Femur (tissue), 1 donor: ENCODE data around the gene FANCC.

Experiments used
- DNase-seq: peaks from one replicate; pipeline ENCODE4 v3.0.0-alpha.2; 2017

The FANCC gene

DNA sequence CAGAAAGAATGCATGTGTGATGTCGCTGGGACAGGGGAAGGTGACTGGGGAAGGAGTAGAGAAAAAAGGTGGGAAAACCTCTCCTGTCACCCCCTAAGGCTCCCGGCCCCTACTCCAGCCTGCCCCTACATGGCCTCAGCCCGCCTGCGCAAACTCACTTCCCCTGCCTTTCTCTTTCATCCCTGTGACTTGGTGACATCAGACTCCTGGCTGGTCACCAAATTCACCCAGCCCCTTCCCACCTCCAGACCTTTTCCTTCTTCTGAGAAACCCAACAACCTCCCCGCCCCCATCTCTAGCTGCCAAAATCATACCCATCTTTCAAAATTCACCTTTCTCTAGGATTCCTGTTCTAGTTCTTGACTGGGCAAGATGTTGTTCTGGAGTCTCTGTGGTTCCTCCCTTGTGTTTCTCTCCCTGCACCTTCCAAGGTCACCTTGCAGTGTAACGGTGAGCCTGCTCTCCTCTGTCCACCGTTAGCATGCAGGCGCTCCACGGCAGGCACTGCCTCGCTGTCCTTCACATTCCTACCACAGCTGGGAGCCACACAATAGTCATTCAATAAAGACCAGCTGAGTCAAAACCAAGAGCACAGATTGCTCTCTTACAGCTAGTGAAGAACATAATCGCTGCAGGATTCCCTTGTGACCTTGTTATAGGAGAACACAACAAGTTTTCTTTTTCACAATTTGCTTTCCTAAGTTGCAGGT, 134.5 kb downstream of the FANCC start:
- DNase-seq: no peak

DNA sequence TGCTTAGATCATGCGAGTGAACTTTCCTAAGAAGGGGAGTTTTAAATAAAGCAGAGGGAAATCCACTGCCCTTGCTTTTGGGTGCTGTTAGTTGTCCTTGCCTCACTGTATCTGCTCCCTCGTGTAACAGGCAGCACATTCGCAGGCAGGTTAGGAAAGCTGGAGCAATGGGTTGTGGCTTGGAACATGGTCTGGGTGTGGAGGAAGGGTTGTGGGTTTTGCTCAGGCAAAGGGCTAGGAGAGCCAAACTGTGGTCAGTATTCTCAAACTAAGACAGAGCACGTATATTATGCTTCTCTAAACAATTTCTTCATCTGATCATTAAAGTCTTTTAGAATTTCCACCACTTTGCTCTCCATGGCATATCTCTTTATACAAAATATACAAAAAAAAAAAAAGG, 135.7 kb downstream of the FANCC start:
- no peak for DNase-seq

DNA sequence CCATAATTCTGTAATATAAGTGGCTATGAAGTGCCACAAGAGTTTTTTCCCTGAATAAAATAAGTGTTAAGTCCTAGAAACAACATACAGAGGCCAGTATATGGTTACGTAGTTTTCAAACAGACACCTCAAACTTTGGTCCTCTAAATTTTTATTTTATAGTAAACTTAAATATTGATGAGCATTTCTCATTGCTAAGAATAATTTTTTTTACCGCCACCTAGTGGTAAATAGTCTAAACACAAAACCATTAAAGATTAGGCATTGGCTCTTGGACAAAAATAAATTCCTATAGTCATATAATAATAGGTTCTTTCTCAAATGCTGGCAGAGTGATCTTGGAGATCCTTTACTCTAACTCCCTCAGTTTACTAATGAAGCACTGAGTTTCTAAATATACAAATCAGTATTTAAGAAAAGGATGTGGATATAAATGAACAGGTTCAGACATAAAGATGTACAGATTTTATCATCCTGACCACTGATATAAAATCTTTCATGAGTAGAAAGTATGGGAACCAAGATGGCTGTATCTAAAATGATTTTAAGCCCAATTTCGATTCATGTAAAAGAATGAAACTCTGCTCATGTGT, 136.2 kb downstream of the FANCC start:
- DNase-seq: no peak

DNA sequence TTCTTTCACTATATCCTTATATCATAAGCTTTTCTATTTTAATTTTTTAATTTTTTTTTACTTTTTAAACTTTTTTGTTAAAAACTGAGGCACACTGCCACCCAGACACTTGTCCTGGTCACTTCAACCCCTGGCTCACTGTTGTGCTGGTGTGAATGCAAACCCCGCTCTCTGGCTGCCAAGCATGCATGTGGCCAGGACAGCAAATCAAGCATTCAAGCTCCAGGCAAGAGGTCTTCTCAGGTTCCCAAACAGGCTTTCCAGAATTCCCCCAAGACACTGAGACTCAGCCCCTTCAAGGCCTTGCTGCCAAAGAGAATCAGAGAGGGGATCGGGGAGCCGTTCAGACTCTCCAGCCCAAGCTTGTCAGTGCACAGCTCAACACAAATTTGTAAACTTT, 139.9 kb downstream of the FANCC start:
- DNase-seq: no peak

DNA sequence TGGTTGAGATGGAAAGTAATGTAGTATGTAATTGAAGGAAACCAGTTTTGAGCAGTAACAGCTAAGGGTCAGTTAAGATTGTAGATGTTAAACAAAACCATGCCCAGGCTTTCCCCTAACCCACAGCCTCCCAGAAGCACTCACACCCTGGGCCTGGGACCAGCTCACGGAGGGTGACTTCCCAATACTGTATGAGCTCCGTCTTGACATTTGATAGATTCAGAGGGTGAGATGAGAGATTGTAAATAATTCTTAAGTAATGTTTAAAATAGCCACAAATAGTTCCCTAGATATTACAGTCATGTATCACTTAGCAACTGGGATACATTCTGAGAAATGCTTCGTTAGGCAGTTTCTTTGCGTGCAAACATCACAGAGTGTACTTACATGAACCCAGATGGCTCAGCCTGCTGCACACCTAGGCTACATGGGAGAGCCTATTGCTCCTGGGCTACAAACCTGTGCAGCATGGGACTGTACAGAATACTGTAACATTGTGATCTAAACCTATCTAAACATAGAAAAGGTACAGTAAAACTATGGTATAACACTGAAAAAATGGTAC, 140.7 kb downstream of the FANCC start:
- no peak for DNase-seq

DNA sequence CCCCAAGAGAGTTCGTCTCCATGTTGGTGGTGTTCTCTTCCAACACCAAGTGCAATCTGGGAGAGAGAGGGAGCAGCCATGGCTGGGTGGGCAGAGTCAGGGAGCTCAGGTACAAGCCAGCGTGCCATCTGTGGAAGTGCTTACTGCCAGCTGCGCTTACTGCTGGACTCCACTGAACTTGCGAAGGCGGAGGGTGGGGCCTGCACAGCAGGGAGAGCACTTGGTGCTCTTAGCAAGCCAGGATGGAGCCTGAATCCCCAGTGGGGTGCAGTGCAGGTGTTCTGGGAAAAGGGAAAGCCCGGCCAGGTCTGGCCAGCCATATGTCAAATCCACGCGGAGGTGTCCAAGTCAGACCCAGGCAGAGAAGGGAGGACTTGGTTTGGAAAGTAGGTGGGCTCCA, 142.0 kb downstream of the FANCC start:
- no peak for DNase-seq

DNA sequence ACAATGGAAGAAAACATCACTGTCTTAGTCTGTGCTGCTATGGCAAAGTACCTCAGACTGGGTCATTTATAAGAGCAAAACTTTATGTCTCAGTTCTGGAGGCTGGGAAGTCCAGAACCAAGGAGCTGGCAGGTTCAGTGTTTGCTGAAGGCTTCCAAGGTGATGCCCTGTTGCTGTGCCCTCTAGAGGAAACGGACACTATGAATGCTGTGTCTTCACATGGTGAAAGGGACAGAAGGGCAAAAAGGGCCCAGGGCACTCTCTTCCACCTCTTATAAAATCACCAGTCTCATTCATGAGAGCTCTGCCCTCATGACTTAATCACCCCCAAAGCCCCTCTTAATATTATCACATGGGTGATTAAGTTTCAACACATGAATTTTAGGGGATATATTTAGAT, 143.5 kb downstream of the FANCC start:
- DNase-seq: no peak

DNA sequence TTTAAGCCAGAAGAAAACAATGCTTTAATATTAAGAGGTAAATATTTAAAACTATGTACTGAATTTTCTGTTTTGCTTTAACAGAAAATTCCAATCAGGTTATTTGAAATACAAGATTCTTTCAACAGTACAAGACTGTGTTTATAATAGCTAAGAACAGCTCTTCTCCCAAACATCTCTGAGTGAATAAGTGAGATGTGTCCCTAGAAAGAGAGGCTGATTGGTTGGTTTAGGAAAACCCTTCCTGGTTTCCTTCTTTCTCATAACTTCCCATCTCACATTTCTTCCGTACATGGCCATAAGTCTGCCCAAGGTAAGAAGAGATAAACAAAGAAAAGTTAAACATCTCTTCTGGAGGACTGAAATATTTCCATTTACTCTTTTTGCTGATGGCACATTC, 145.9 kb downstream of the FANCC start:
- no peak for DNase-seq

DNA sequence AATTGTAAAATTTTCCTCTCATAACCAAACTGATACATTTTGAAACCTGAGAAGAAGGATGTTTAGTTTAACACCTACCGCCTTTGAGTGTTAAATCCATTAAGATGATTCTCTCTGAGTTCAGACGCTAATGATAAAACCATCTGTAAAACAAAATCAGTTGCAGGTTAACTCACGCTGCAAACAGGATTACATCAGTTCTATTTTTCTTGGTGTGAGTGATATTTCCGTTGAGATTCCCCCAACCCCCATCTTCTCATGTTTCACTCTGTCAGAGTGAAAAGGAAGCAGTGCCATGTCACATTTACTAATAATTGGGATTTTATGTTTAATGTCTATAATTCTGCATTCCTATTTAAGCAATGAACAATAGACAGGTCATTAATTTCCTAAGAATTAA, 146.5 kb downstream of the FANCC start:
- DNase-seq: no peak

DNA sequence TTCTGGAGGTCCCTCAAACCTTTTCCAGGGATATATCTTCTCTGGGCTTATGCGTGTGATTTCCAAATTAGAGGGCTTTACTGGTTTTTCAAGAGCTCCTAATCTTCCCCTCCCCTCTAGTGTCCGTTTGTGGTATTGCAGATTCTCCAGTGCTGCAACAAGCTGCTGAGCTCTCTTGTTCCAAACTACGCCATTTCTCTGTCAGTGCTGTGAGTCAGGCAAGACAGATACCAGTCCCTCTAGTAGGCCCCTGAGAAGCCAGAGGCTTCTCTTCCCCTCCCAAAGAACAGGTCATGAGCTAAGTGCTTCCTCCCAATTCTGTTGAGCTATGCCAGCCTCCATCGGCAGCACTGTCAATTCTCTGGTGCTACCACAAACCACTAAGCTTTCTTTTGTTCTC, 149.5 kb downstream of the FANCC start:
- DNase-seq: no peak

DNA sequence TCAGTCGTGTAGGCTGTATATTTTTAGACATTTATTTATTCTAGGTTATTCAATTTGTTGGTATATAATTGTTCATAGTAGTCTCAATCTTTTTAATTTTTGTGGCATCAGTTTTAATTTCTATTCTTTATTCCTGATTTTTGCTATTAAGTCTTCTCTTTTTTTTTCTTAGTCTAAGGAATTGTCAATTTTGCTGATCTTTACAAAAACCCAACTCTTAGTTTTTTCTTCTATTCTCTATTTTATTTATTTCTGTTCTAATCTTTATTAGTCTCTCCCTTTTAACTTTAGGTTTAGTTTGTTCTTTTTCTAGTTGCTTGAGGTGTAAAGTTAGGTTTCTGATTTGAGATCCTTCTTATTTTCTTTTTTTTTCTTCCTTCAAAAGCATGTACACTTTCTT, 152.5 kb downstream of the FANCC start:
- DNase-seq: no peak

DNA sequence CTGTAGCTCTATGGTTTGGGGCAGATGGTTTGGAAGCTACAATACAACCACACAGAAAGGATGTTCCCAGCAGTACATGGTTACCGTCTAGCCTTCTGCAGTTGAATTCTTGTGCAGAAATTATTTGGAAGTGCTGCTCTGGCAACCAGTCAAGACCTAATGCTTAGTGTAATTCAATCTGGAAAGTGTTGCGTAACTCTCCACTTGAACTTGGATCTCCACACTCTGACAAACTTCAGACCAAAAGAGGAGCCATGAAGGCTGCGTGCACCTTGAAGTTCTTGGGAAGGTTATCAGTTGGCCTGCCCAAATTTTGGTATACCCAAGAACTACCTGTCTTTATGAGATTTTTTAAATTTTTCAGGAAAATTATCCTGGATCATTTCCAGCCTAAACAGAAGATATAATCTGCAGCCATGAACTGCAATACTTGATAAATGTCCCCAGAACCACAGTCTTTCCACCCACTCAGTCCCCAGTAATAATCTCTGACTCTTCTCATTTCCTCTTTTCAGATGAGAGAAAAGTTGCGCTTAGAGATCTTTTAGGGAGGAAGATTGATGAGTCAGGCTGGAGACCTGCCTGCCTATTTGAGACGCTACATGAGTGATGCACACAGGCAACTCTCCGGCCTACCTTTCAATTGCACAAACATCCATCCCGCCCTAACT, 159.9 kb downstream of the FANCC start:
- peak; percentile 83 for DNase-seq

DNA sequence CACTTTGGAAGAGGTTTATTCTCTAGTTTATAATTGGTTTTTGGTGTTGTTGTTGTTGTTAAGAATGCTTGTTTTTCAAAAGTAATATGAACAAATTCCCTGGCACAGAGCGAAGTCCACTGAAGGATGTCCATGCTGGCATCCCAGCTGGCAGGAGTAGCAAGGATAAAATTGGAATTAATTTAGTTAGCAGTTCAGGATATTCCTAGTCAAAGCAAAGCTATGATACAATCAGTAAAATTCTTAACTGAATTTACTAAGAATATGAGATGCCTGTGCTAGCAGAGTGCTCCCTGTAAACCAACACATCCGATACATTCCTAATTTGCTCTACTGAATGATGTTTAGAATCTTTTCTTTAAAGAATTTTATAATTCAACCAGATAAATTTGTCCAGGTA, 161.4 kb downstream of the FANCC start:
- DNase-seq: no peak

DNA sequence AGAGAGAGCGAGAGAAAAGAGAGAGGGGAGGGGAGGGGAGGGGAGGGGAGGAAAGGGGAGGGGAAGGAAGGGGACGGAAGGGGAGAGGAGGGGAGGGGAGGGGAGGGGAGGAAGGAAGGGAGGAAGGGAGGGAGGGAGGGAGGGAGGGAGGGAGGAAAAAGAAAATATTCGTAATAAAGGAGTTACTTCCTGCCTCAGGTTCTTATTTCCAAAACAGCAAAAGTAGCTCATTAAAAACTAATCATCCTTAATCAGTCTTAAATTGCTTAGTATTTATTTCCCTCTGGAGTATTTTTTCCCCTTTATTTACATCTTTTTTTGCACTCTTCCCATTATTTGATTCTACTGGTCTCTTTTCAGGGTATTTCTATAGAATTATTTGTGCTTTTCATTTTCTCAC, 162.3 kb downstream of the FANCC start:
- no peak for DNase-seq

DNA sequence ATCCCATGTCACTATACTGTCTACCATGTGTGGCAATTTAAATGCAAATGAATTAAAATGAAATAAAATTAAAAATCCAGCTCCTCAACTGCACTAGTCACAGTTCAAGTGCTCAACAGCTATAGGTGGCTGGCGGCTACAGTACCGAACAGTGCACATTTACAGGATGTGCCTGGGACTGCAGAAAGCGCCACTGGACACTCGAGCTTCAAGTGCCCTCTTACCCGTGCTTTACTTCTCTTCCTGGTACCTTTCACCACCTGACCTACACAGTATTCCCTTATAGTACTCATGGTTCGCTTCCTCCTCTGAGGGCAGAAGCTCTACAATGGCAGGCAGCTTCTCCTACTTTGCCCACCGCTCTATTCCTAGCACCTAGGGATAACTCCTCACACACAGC, 166.6 kb downstream of the FANCC start:
- DNase-seq: no peak

DNA sequence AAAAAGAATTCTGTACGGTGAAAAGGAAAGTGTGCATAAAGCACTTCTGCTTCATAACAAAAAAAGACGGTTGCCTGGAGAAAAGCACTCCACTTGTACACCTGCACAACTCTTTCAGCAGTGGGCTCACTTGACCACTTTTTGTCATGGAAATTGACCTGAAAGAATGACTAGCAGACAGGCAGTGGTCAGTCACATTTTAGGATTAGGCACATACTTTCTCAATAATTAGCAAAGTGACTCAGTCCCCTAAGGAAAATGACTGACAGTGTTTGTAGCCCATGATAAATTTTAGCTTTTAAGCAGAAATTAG, 169.3 kb downstream of the FANCC start:
- no peak for DNase-seq

DNA sequence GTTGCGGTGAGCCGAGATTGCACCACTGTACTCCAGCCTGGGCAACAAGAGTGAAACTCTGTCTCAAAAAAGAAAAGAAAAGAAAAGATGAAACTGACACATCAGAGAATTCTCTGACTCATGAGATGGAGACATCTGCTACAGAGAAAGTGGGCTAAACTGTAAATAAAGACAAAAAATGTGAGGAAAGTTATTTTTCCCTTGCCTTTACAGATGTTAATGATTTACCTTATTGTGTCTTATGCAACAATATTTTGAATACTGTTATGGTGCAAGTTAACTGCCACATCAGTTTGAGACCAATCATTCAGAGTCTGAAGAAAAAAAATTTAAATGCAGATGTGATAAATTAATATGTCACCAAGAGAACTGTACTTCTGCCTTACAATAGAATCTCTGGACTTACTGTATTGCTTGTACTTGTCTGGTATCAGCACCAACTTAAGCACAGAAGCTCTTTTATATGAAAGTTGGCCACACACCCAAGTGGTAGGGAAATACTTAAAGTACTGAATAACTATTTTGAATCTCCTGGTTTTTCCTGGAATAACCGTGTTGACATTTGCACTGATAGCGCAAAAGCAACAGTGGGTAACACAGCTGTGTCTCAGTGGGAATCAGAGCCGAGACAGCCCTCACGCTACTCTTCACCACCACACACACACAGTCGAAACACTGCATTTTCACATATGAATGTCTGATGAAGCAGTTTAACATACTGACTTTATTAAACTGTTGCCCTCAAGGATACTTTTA, 169.9 kb downstream of the FANCC start:
- DNase-seq: no peak

DNA sequence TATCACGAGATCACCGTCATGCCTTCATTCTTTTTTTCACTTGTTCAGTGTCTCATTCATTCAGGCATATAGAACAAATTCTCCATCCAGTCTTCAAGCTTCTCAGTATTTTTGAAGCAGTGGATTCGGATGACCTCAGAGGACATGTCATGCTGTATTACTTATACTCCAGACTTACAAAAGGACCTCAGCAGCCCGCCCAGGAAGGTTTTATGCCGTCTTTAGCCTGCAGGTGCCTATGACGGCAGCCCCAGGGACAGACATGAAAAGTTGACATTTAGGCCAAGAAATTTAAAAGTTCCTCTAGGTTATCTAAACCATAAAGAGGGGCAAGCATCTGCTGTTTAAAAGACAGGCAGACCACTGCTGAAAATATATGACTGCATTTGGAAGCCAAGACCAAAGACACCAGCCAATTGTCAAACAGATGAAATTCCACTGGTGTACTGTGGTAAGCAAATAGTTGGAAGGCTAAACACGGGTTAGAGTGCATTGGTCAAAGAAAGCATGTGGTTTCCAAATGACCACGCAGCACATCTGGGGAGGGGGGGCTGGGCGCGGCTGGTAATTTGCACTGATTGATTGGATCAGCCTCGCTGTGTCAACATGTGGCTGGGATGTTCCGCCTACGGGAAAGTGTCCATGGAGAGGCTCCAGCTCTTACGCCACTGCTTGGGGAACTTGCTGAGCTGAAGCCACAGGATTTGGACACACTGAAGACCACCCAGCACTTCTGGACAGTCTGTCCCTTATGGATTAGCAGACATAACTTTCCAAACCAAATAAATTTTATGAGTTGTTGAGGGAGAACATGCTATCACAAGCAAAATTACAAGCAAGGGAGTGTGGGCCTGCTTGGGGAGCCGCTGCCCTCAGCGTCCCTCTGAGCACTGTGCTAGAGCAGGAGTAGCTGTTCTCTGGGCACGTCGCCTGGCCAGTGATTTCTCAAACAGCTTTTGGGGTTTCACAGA, 173.6 kb downstream of the FANCC start:
- peak; percentile 97 for DNase-seq

DNA sequence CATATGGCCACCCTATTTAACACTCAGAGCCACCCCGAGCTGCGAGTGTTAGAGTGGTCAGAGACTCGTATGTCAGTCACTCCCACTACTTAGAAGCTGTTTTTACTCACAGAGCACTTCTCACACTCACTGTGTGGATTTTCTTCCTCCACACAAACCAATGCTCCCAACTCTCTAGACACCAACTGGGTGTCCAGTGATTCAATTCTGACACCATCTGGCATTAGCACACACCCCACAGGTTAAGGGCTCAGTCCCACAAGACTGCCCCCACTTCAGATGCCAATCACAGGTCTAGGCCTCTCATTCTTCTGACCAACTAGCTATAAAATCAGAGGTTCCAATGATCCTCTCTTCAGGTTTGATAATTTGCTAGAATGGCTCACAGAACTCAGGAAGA, 174.8 kb downstream of the FANCC start:
- DNase-seq: no peak

DNA sequence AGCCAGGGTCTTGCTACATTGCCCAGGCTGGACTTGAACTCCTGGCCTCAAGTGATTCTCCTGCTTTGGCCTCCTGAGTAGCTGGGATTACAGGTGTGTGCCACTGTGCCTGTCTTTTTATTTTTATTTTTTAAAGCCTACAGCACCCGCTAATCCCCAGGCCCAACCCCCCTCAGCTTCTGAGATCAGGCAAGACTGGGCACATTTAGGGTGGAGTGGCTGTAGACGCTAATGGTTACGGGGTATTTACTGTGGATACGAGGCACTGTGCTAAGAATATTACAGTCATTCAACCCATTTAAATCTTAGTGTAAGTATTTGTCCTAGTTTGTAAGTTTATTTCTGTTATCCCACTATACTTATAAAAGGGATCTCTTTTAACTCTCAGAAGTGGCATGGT, 175.2 kb downstream of the FANCC start:
- no peak for DNase-seq

DNA sequence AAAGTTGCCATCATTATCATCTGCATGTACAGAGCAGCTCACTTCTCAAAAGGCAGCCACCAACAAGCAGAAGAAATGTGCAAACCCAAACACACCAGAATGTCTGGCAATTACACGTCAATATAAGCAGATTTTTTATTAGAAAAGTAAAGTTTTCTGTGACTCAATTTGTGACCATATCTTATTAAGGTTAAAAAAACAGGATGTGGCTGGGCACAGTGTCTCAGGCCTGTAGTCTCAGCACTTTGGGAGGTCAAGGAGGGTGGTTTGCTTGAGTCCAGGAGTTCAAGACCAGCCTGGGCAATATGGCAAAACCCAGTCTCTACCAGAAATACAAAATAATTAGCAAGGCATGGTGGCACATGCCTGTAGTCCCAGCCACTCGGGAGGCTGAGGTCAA, 176.7 kb downstream of the FANCC start:
- DNase-seq: no peak

DNA sequence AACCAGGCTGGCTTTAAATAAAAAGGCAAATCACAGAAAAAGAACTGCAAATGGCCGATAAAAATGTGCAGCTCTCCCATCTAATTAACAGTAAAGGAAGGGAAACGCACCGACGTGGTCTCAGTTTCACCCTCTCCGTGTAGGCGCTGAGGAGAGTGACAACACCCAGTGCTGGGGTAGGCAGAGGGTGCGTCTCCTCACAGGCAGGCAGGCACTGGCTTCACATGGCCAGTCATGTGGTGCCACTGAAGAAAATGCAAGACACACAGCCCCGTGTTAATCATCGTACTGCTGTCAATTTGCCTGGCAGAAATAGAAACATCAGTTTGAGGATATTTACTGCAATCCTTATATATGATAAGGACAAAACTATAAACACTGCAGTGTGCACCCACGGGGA, 178.4 kb downstream of the FANCC start:
- DNase-seq: no peak
